NCI-H510A (cell line): ENCODE results near the gene SHISAL1.

ENCODE experiments used
- DNase-seq: peaks from one replicate; lab custom pipeline; 2025; lab: John Stamatoyannopoulos, UW

SHISAL1 gene

GRCh38 chr22:44209343-44209742 lies 103.4 kb downstream of the SHISAL1 start:
- no peak for DNase-seq

DNA sequence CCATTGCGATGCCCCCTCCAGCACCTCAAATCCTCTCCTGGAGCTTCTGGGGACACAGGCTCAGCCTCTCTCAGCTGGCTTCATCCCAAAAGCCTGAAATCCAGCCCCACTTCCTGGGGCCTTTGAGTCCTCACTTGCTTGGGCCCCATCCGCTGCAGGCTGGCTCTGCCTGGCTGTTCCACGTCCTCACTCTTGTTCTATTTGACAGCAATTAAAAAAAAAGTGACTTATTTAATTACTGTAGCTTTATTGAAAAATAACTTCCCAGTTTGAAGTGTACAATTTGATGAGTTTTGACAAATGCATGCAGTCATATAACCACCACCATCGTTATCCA lies 104.8 kb downstream of the SHISAL1 start:
- DNase-seq = no peak

- no peak for DNase-seq
Measured at GRCh38 chr22:44207173-44207980, 105.4 kb downstream of the SHISAL1 start.

DNA sequence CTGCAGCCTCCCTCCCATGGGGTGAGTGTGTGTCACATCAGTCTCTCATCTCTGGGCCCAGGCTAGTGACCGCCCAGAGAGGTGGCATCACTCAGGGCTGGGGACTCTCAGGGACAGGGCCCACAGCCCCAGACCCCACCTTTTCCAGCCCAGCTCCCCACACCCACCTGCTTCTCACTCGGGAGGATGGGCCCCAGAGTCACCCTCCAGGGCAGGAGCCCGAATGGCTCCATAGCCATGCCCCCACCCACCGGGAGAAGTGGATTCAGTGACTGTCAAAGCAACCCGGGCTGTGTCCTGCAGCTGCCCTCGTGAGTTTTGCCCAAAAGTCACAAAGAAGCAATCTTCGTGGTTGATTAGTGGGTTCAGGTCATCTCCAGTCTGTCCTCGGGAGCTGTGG lies 106.1 kb downstream of the SHISAL1 start:
- no peak for DNase-seq

GRCh38 chr22:44206330-44206645 lies 106.5 kb downstream of the SHISAL1 start:
- no peak for DNase-seq

- DNase-seq = no peak
Measured at GRCh38 chr22:44205516-44206329, 107.0 kb downstream of the SHISAL1 start.

GRCh38 chr22:44204739-44205515 lies 107.8 kb downstream of the SHISAL1 start:
- DNase-seq = no peak

- no peak for DNase-seq
Measured at GRCh38 chr22:44203203-44203602, 109.5 kb downstream of the SHISAL1 start.

DNA sequence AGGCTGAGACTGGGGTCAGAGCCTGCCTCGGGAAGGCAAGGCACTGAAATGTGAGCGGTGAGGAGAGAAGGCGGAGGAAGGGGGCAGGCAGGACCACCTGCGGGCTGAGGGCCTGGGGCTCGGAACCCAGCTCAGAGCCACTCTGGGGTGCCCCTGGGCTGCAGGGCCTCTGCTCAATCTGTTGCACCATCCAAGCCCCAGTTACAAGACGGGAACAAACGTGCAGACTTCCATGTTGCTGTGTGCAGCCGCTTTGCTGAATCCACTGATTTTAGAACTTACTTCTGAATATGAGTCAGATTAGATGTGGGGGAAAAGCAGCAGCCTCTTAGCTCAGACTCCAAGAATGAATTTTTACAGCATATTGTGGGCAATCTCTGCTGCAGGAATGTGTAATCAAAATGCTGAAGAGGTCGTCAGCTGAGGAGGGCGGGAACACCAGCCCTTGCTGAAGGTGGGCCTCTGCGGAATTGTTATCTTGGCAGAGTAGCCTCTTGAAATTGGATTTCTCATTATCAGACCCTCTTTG lies 110.4 kb downstream of the SHISAL1 start:
- no peak for DNase-seq

DNA sequence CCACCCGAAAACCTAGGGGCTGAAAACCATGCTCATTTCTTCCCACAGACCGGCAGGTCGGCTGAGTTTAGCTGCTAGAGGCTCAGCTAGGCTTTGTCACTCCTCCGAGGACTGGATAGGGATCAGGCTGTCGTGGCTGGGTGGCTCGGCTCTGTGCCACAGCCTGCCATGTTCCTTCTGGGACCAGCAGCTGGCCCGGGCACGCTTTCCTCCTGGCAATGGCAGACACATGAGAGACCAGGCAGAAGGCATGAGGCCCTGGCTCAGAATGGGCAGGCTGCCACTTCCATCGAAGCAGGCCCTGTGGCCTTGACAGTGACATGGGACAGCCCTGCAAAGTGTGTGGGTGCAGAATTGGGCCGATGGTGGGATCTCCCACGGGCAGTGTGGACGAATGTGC lies 111.1 kb downstream of the SHISAL1 start:
- no peak for DNase-seq

GRCh38 chr22:44200855-44201550 lies 111.7 kb downstream of the SHISAL1 start:
- DNase-seq = no peak

DNA sequence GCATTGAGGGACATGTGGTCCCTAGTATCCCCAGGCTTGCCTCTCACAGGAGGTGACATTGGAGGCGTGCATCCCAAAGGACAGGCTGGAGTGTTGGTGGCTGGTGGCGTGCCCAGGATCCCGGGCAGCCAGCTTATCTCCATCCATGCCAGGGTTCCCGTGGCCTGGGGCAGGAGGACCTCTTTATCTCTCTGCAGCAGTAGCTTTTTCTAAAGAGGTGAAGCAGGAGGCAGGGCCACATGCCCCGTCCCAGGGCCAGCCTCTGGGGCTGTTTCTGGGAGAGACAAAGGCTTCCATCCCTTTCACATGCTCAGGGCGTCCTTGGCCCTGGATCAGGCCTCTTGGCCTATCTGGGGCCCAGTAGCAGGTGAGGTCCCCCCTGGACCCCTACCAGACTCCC lies 112.3 kb downstream of the SHISAL1 start:
- no peak for DNase-seq

GRCh38 chr22:44199866-44200265 lies 112.9 kb downstream of the SHISAL1 start:
- DNase-seq = no peak

GRCh38 chr22:44199164-44199563 lies 113.6 kb downstream of the SHISAL1 start:
- no peak for DNase-seq

- DNase-seq = no peak
Measured at GRCh38 chr22:44197271-44197670, 115.5 kb downstream of the SHISAL1 start.

DNA sequence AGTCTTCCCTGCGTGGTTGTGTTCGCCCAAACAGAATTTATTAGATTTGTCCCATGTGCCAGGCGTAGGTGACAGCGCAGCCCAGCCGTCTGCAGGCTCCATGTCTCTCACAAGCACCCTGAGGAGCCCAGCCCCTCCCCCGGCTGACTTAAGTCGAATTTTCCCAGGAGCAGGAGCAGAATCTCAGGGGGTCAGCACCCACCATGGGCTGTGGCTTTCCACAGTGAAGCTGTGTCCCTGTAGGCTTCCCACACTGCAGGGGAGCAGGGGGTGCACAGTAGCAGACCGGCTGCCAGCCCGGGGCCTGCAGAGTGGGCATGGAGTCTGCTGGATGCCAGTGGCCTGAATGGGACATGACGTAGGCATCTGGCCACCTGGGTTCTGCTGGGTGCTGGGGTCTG lies 116.0 kb downstream of the SHISAL1 start:
- DNase-seq = no peak

- no peak for DNase-seq
Measured at GRCh38 chr22:44196241-44196640, 116.5 kb downstream of the SHISAL1 start.

DNA sequence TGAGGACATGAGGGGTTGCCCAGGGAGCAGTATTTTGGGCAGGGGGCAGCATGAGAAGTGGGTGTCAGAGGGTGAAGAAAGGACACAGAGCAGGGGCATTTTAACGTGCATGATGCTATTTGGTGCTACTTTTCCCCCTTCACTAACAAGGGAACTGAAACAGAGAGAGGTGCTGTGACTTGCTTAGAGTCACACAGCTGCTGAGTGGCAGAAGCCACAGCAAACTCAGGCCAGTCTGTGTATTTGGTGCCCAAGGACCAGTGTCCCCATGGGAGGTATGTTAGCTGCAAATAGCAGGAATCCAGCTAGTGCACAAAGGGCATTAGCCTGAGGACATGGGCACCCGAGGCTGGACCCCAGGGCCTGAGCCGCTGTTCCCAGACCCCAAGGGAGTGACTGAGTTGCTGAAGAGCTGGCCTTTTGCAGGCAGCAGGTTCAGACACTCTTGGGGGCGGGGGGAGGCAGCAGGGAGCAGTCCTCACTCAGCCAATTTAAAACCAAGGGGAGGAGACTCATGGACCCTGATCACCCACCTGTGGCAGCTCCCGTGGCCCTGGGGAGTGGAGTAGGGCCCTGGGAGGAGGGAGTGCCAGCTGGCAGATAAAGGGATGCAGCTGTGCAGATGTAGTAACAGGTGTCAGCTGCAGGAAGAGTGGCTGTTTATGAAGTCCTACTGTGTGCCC lies 117.4 kb downstream of the SHISAL1 start:
- no peak for DNase-seq

DNA sequence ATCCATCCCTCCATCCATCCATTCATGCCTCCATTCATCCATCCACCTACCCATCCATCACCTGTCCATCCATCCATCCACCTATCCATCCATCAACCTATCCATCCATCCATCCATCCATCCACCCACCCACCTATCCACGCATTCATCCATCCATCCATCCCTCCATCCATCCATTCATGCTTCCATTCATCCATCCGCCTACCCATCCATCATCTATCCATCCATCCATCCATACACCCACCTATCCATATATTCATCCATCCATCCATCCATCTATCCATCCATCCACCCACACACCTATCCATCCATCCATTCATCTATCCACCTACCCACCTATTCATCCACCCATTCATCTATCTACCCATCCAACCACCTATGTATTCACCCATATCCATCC lies 118.2 kb downstream of the SHISAL1 start:
- no peak for DNase-seq
